Sigmoid colon (tissue), 4 donors: ENCODE measurements around the gene CDH23.

Experiments
- EP300 ChIP-seq, 4 donors: sonication (generic); formaldehyde crosslinking; IDR thresholded peaks; one replicate each; pipeline ENCODE4 v1.6.1; 2017; ENCODE audit warnings: antibody characterized with exemption in 4 of 4
- TF ChIP-seq, protein P1 (sequence below), 4 experiments: fragments of 450-650 bp in 3 of 4; fragments of 200-600 bp in 1 of 4; IDR thresholded peaks; one replicate each; pipeline ENCODE4 v1.5.1; 2016 to 2019; ENCODE audit warnings: antibody characterized with exemption in 4 of 4, mild to moderate bottlenecking in 3 of 4, moderate library complexity in 2 of 4

- TF ChIP-seq, protein P1, sequence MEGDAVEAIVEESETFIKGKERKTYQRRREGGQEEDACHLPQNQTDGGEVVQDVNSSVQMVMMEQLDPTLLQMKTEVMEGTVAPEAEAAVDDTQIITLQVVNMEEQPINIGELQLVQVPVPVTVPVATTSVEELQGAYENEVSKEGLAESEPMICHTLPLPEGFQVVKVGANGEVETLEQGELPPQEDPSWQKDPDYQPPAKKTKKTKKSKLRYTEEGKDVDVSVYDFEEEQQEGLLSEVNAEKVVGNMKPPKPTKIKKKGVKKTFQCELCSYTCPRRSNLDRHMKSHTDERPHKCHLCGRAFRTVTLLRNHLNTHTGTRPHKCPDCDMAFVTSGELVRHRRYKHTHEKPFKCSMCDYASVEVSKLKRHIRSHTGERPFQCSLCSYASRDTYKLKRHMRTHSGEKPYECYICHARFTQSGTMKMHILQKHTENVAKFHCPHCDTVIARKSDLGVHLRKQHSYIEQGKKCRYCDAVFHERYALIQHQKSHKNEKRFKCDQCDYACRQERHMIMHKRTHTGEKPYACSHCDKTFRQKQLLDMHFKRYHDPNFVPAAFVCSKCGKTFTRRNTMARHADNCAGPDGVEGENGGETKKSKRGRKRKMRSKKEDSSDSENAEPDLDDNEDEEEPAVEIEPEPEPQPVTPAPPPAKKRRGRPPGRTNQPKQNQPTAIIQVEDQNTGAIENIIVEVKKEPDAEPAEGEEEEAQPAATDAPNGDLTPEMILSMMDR (IDR thresholded peaks at IDR 0.05), result no peak
- TF ChIP-seq EP300 (IDR thresholded peaks at IDR 0.05), result no peak
Measured at GRCh38 chr10:71438761-71439160, 42.0 kb downstream of the CDH23 start.
